GM12878 (cell line): Measurements from ENCODE around the gene CAPN15. TPM values are rescaled to one million over a fixed set of nuclear protein-coding genes. Genes with fewer than 3 reads are reported as not detected.

Experiments used
- ATAC-seq: fragments of 200-7000 bp; cut with Tn5 transposase; 3 replicates; pipeline ENCODE4 v1.9.1; 2020; ENCODE audit warnings: mild to moderate bottlenecking, moderate library complexity
- BruUV-seq: library from RNA; stranded (reverse); fragments of 400-500 nt; replicated peaks from 2 replicates; lab custom pipeline; 2021; lab: Mats Ljungman, UMichigan
- CTCF ChIA-PET: fragments of 300-600 bp; sonication (Branson Sonifier 250); formaldehyde crosslinking; extraction: SDS; loops from one replicate; lab custom pipeline; 2021; ENCODE audit warnings: inconsistent platforms; lab: Yijun Ruan, JAX
- POLR2A ChIA-PET: fragments of 350-600 bp; formaldehyde crosslinking; extraction: SDS; loops from one replicate; lab custom pipeline; 2021; ENCODE audit warnings: inconsistent platforms; lab: Charles Lee
- RAD21 ChIA-PET: fragments of 300-600 bp; sonication (Branson Sonifier 250); formaldehyde crosslinking; loops from one replicate; lab custom pipeline; 2023; ENCODE audit warnings: antibody characterized with exemption; ENCODE audit not compliant: unreplicated experiment; lab: Charles Lee
- SMC1A ChIA-PET: fragments of 300-600 bp; sonication (Branson Sonifier 250); formaldehyde crosslinking; loops from one replicate; lab custom pipeline; 2023; ENCODE audit not compliant: unreplicated experiment, uncharacterized antibody; lab: Charles Lee
- DNase-seq: peaks from one replicate; pipeline ENCODE4 v3.0.0-alpha.2; 2011; ENCODE audit warnings: low read depth, low spot score
- FAIRE-seq: peaks from 3 replicates; lab custom pipeline; 2011; peaks lifted over from hg19 to GRCh38; lab: Jason Lieb, UNC
- H2AFZ ChIP-seq: 2 replicates; pipeline ENCODE4 v1.6.0; 2011; ENCODE audit warnings: low read depth, low read length, control low read depth; ENCODE audit not compliant: control insufficient read depth
- H3K27ac ChIP-seq: 2 replicates; pipeline ENCODE4 v1.5.1; 2011; ENCODE audit warnings: control low read depth; ENCODE audit not compliant: control insufficient read depth, insufficient read depth
- H3K27me3 ChIP-seq, 2 experiments: replicated peaks in 1 of 2; 2 replicates each; pipeline versions ENCODE4 v1.6.0 to v1.6.1; 2011; ENCODE audit warnings: low read length in 1 of 2; ENCODE audit not compliant: control insufficient read depth in 2 of 2, insufficient read depth in 2 of 2
- H3K36me3 ChIP-seq, 2 experiments: 2 replicates each; pipeline ENCODE4 v1.5.1; 2011; ENCODE audit warnings: low read length in 1 of 2; ENCODE audit not compliant: control insufficient read depth in 2 of 2, insufficient read depth in 2 of 2
- H3K4me1 ChIP-seq: 2 replicates; pipeline ENCODE4 v1.6.1; 2011; ENCODE audit warnings: mild to moderate bottlenecking, low read length, moderate library complexity, mixed read lengths; ENCODE audit not compliant: control insufficient read depth, insufficient read depth
- H3K4me2 ChIP-seq: 2 replicates; pipeline ENCODE4 v1.6.0; 2011; ENCODE audit warnings: control low read depth; ENCODE audit not compliant: control insufficient read depth, insufficient read depth
- H3K4me3 ChIP-seq: fragments of 200-600 bp; sonication (generic); 2 replicates; pipeline ENCODE4 v1.5.1; 2016
- H3K79me2 ChIP-seq: 2 replicates; pipeline ENCODE4 v1.6.0; 2011; ENCODE audit warnings: low read length; ENCODE audit not compliant: control insufficient read depth, insufficient read depth
- H3K9ac ChIP-seq: 2 replicates; pipeline ENCODE4 v1.8.0; 2011; ENCODE audit warnings: low read length, control low read depth, mixed read lengths; ENCODE audit not compliant: control insufficient read depth, insufficient read depth
- H3K9me3 ChIP-seq: replicated peaks from 3 replicates; pipeline ENCODE4 v1.5.1; 2011; ENCODE audit warnings: mild to moderate bottlenecking, low read length; ENCODE audit not compliant: control insufficient read depth, insufficient read depth
- H4K20me1 ChIP-seq: 2 replicates; pipeline ENCODE4 v1.6.0; 2011; ENCODE audit not compliant: control insufficient read depth, insufficient read depth
- CREM ChIP-seq: IDR thresholded peaks from 2 replicates; pipeline ENCODE4 v1.6.1; 2014; ENCODE audit warnings: antibody characterized with exemption, low read depth
- GATAD2B ChIP-seq: fragments of 450-650 bp; conservative IDR thresholded peaks from 2 replicates; pipeline ENCODE4 v1.6.1; 2017; ENCODE audit warnings: low read depth, mild to moderate bottlenecking, moderate library complexity
- HDAC6 ChIP-seq: fragments of 200-600 bp; sonication (generic); IDR thresholded peaks from one replicate; pipeline ENCODE4 v1.8.0; 2017; ENCODE audit warnings: antibody characterized with exemption; ENCODE audit not compliant: unreplicated experiment
- MTA3 ChIP-seq: IDR thresholded peaks from 2 replicates; pipeline ENCODE4 v1.6.1; 2012; ENCODE audit warnings: low read length, inconsistent platforms, borderline replicate concordance
- MYC ChIP-seq: IDR thresholded peaks from 2 replicates; pipeline ENCODE4 v1.6.1; 2011; ENCODE audit warnings: mild to moderate bottlenecking, low read length, moderate library complexity, inconsistent platforms; ENCODE audit not compliant: insufficient read depth, insufficient replicate concordance, insufficient read length, severe bottlenecking
- NR2C2 ChIP-seq: IDR thresholded peaks from 2 replicates; pipeline ENCODE4 v1.6.1; 2011; ENCODE audit warnings: borderline replicate concordance, low read depth; ENCODE audit not compliant: control insufficient read depth, insufficient read length
- POLR2AphosphoS5 ChIP-seq: IDR thresholded peaks from 2 replicates; pipeline ENCODE4 v1.6.1; 2011; ENCODE audit warnings: mild to moderate bottlenecking, low read length, inconsistent platforms
- RAD51 ChIP-seq: fragments of 450-650 bp; IDR thresholded peaks from 2 replicates; pipeline ENCODE4 v1.6.1; 2016; ENCODE audit warnings: moderate library complexity, mild to moderate bottlenecking, inconsistent platforms
- TCF12 ChIP-seq: IDR thresholded peaks from 2 replicates; pipeline ENCODE4 v1.6.1; 2011; ENCODE audit warnings: low read depth, mild to moderate bottlenecking, low read length
- ZNF622 ChIP-seq: fragments of 450-650 bp; IDR thresholded peaks from 2 replicates; pipeline ENCODE4 v1.6.1; 2017; ENCODE audit warnings: mild to moderate bottlenecking, inconsistent platforms
- WGBS: methylation state at CpG from one replicate; pipeline ENCODE4 v1.1.6; 2016; ENCODE audit warnings: low lambda C conversion rate; ENCODE audit not compliant: insufficient replicate concordance, insufficient coverage; ENCODE audit errors: missing lambda C conversion rate; 5-methylcytosine and 5-hydroxymethylcytosine counted together
- in situ Hi-C: fragments of 300-500 bp; cut with MboI; formaldehyde crosslinking; loops from 9 replicates; pipeline ENCODE4 v1.14.3; 2018; ENCODE audit warnings: mixed read lengths
- intact Hi-C: fragments of 100-400 bp; cut with micrococcal nuclease; formaldehyde crosslinking; loops from one replicate; pipeline ENCODE4 v1.14.2; 2022; ENCODE audit not compliant: unreplicated experiment
- polyA plus RNA-seq, 11 experiments: library from polyadenylated mRNA; depleted of rRNA in 4 of 11; unstranded in 6 of 11; stranded (reverse) in 5 of 11; fragments of >200 nt; fragmentation: Nextera tagmentation in 4 of 11; fragmentation: Illumina TruSeq in 1 of 11; extraction: Ambion mirVana in 4 of 11; extraction: Trizol in 1 of 11; gene quantifications; 1 replicate in 1 of 11; 2 replicates in 10 of 11; pipeline versions ENCODE4 v1.2.1 to v1.2.3, GENCODE V29; 2011 to 2016; ENCODE audit warnings: inconsistent platforms in 2 of 11, missing spikeins in 2 of 11, low read depth in 1 of 11
- total RNA-seq, 4 experiments: library from RNA; depleted of rRNA in 3 of 4; stranded (reverse); fragments of >200 nt in 3 of 4; fragmentation: Illumina TruSeq in 1 of 4; extraction: Trizol in 1 of 4; gene quantifications; 2 replicates each; pipeline versions ENCODE4 v1.2.1 to v1.2.3, GENCODE V29; 2013 to 2021
- TF ChIP-seq, protein P1 (sequence below): IDR thresholded peaks from 2 replicates; pipeline ENCODE4 v1.6.1; 2012; ENCODE audit warnings: improper control_type of control experiment, low read depth, low read length; ENCODE audit not compliant: insufficient replicate concordance
- TF ChIP-seq, protein P2 (sequence below): fragments of 450-650 bp; IDR thresholded peaks from 2 replicates; pipeline ENCODE4 v1.6.1; 2016; ENCODE audit warnings: mild to moderate bottlenecking, moderate library complexity, borderline replicate concordance

The CAPN15 gene
- total and polyA plus RNA-seq, 10 of the 15 experiments (the other 5 are each of a cell fraction or from before 2014, with no cell fraction given), result 0.40 to 78.5 (median 8.3) TPM

GRCh38 chr16:540645-541340 lies 13.3 kb downstream of the CAPN15 start:
- intact Hi-C loops, result no loop called here
- ATAC-seq (no peak), DNase-seq (no peak), FAIRE-seq (no peak)
- H3K4me2 ChIP-seq, result no peak overlapping the region
- H4K20me1 ChIP-seq, result no peaks in the 10 kb centered on the region
- no peak overlapping the region for H3K9ac ChIP-seq
- SMC1A ChIA-PET, result no interaction called here
- no peaks in the 10 kb centered on the region for H3K4me1 ChIP-seq
- no TSS peak for BruUV-seq
- no peaks in the 10 kb centered on the region for H3K9me3 ChIP-seq
- H2AFZ ChIP-seq, result no peak overlapping the region
- CTCF ChIA-PET, result interaction anchor here (1.1 kb wide), 1 partner anchor 10 kb away, joined by 3 read pairs; no protein-coding TSS in a partner anchor
- no peaks in the 10 kb centered on the region for H3K27me3 ChIP-seq
- no peak overlapping the region for H3K4me3 ChIP-seq
- H3K36me3 ChIP-seq, result peaks cover 0 to 20% of the 10 kb centered on the region in 2 experiments; a peak in 2 of 4 replicates
- in situ Hi-C loops, result no loop called here
- RAD21 ChIA-PET, result no interaction called here
- H3K79me2 ChIP-seq, result no peaks in the 10 kb centered on the region; the same call in 1 of the 2 replicates
- no peak overlapping the region for H3K27ac ChIP-seq
- POLR2A ChIA-PET, result no interaction called here
- over 99% methylated on average over 28 of the region's 29 CpGs for WGBS
- TF ChIP-seq CREM (no peak), POLR2AphosphoS5 (no peak), HDAC6 (no peak), NR2C2 (no peak), GATAD2B (no peak), TCF12 (no peak), MTA3 (no peak), MYC (no peak), RAD51 (no peak), ZNF622 (no peak)
- TF ChIP-seq, protein P1, sequence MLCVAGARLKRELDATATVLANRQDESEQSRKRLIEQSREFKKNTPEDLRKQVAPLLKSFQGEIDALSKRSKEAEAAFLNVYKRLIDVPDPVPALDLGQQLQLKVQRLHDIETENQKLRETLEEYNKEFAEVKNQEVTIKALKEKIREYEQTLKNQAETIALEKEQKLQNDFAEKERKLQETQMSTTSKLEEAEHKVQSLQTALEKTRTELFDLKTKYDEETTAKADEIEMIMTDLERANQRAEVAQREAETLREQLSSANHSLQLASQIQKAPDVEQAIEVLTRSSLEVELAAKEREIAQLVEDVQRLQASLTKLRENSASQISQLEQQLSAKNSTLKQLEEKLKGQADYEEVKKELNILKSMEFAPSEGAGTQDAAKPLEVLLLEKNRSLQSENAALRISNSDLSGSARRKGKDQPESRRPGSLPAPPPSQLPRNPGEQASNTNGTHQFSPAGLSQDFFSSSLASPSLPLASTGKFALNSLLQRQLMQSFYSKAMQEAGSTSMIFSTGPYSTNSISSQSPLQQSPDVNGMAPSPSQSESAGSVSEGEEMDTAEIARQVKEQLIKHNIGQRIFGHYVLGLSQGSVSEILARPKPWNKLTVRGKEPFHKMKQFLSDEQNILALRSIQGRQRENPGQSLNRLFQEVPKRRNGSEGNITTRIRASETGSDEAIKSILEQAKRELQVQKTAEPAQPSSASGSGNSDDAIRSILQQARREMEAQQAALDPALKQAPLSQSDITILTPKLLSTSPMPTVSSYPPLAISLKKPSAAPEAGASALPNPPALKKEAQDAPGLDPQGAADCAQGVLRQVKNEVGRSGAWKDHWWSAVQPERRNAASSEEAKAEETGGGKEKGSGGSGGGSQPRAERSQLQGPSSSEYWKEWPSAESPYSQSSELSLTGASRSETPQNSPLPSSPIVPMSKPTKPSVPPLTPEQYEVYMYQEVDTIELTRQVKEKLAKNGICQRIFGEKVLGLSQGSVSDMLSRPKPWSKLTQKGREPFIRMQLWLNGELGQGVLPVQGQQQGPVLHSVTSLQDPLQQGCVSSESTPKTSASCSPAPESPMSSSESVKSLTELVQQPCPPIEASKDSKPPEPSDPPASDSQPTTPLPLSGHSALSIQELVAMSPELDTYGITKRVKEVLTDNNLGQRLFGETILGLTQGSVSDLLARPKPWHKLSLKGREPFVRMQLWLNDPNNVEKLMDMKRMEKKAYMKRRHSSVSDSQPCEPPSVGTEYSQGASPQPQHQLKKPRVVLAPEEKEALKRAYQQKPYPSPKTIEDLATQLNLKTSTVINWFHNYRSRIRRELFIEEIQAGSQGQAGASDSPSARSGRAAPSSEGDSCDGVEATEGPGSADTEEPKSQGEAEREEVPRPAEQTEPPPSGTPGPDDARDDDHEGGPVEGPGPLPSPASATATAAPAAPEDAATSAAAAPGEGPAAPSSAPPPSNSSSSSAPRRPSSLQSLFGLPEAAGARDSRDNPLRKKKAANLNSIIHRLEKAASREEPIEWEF, result no peak
- TF ChIP-seq, protein P2, sequence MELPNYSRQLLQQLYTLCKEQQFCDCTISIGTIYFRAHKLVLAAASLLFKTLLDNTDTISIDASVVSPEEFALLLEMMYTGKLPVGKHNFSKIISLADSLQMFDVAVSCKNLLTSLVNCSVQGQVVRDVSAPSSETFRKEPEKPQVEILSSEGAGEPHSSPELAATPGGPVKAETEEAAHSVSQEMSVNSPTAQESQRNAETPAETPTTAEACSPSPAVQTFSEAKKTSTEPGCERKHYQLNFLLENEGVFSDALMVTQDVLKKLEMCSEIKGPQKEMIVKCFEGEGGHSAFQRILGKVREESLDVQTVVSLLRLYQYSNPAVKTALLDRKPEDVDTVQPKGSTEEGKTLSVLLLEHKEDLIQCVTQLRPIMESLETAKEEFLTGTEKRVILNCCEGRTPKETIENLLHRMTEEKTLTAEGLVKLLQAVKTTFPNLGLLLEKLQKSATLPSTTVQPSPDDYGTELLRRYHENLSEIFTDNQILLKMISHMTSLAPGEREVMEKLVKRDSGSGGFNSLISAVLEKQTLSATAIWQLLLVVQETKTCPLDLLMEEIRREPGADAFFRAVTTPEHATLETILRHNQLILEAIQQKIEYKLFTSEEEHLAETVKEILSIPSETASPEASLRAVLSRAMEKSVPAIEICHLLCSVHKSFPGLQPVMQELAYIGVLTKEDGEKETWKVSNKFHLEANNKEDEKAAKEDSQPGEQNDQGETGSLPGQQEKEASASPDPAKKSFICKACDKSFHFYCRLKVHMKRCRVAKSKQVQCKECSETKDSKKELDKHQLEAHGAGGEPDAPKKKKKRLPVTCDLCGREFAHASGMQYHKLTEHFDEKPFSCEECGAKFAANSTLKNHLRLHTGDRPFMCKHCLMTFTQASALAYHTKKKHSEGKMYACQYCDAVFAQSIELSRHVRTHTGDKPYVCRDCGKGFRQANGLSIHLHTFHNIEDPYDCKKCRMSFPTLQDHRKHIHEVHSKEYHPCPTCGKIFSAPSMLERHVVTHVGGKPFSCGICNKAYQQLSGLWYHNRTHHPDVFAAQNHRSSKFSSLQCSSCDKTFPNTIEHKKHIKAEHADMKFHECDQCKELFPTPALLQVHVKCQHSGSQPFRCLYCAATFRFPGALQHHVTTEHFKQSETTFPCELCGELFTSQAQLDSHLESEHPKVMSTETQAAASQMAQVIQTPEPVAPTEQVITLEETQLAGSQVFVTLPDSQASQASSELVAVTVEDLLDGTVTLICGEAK, result no peak
